Spleen (tissue), 7 donors: ENCODE measurements around the gene DGAT2.

ENCODE experiments used
- CTCF ChIP-seq, 11 experiments: fragments of 200-600 bp in 7 of 11; fragments of 450-650 bp in 4 of 11; sonication (generic) in 4 of 11; IDR thresholded peaks in 8 of 11; conservative IDR thresholded peaks in 3 of 11; 1 replicate in 7 of 11; 2 replicates in 4 of 11; pipeline versions ENCODE4 v1.4.0 to v1.8.0; 2016 to 2021; ENCODE audit warnings: antibody characterized with exemption in 11 of 11, inconsistent platforms in 4 of 11, mild to moderate bottlenecking in 1 of 11
- POLR2AphosphoS5 ChIP-seq, 3 donors: sonication (generic); formaldehyde crosslinking; IDR thresholded peaks; one replicate each; pipeline ENCODE4 v1.5.1; 2017; ENCODE audit warnings: antibody characterized with exemption in 3 of 3
- donor health status: DM: no; HTN: no; CAD: no; lungs with moderate emphysema.
- donor health status: DM: no; HTN: no; CAD: no.
- donor health status: DM: no; HTN: no; CAD: no.

- TF ChIP-seq POLR2AphosphoS5 (IDR thresholded peaks at IDR 0.05), result no peak
- TF ChIP-seq CTCF (IDR thresholded peaks at IDR 0.05 in 8 of 11, conservative IDR thresholded peaks at IDR 0.05 in 3 of 11), result no peak
Measured at GRCh38 chr11:75770102-75770501, 1.5 kb downstream of the DGAT2 start.
